ENCODE data around the gene COPRS. TPM values are rescaled to one million over a fixed set of nuclear protein-coding genes. Genes with fewer than 3 reads are reported as not detected.

The COPRS gene
- total RNA-seq, 2 experiments from 2014 or later = 19.5 to 34.1 TPM

DNA sequence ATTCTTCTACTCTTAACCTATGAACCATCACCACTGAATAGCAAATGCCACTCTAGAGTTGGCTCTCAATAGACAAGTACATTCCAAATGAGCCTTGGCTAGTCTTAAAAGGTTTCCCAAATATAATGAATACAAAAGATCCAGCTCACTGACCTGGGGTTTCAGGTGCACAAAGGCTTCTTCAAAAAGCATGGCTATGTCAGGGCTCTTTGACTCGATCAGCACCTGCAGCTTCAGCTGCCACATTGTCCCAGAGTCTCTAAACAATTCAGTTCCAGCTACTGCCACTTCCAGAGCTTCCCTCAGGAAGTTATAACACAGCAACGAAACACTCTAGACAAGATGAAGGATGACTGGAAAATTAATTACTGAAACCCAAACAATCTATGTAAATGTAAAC is 16.0 kb upstream of the COPRS start:
- Mint-ChIP-seq H3K4me1 (peaks cover 18% of the 10 kb centered on the region), H3K36me3 (peaks cover 51% of the 10 kb centered on the region), H3K27ac (no peak overlapping the region), H3K27me3 (no peaks in the 10 kb centered on the region), H3K4me3 (no peak overlapping the region), H3K9me3 (ENCODE audit: low read depth) (no peaks in the 10 kb centered on the region)
- DNase-seq (no peak), ATAC-seq (no peak)
- CTCF ChIA-PET = no interaction called here

DNA sequence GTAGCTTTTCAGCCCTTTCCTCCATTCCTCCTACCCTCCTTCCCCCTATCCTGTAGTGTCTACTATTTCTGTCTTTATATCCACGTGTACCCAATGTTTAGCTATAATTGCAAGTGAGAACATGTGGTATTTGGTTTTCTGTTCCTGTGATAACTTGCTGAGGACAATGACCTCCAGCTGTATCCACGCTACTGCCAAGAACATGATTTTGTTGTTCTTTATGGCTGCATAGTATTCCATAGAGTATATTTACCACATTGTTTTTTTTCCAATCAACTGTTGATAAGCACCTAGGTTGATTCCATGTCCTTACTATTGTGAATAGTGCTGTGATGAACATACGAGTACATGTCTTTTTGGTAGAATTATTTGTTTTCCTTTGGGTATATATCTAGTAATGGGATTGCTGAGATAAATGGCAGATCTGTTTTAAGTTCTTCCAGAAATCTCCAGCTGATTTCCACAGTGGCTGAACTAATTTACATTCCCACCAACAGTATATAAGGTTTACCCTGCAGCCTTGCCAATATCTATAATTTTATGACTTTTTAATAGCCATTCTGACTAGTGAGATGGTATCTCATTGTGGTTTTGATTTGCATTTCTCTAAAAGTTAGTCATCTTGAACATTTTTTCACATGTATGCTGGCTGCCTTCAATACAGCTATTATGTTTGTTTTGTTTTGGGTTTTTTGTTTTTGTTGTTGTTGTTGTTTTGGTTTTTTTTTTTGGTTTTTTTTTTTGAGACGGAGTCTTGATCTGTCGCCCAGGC is 10.9 kb upstream of the COPRS start:
- H3K4me1 Mint-ChIP-seq = no peaks in the 10 kb centered on the region
- no peak overlapping the region for H3K4me3 Mint-ChIP-seq
- H3K36me3 Mint-ChIP-seq = peaks cover 52% of the 10 kb centered on the region
- ATAC-seq (no peak), DNase-seq (no peak)
- H3K9me3 Mint-ChIP-seq (ENCODE audit: low read depth) = no peaks in the 10 kb centered on the region
- H3K27me3 Mint-ChIP-seq = no peaks in the 10 kb centered on the region
- H3K27ac Mint-ChIP-seq = no peak overlapping the region
- CTCF ChIA-PET = no interaction called here

- CTCF ChIA-PET = no interaction called here
- H3K4me3 Mint-ChIP-seq = no peak overlapping the region
- H3K27me3 Mint-ChIP-seq = no peaks in the 10 kb centered on the region
- no peaks in the 10 kb centered on the region for H3K4me1 Mint-ChIP-seq
- H3K36me3 Mint-ChIP-seq = peaks cover 50% of the 10 kb centered on the region
- DNase-seq = no peak
- no peaks in the 10 kb centered on the region for H3K9me3 Mint-ChIP-seq (ENCODE audit: low read depth)
- H3K27ac Mint-ChIP-seq = no peak overlapping the region
- ATAC-seq = no peak
These were observed 10.0 kb upstream of the COPRS start for GRCh38 chr17:31869031-31869430.

- H3K4me3 Mint-ChIP-seq = peak overlapping the region; percentile 69
- H3K36me3 Mint-ChIP-seq = peaks cover 12% of the 10 kb centered on the region
- no peaks in the 10 kb centered on the region for H3K27me3 Mint-ChIP-seq
- ATAC-seq (no peak), DNase-seq (no peak)
- CTCF ChIA-PET = interaction anchor here (1.2 to 1.7 kb wide), 2 partner anchors 42 to 888 kb away, joined by 3 to 5 read pairs; partner anchors contain the start of genes RNF135 and UTP6
- H3K4me1 Mint-ChIP-seq = peaks cover 19% of the 10 kb centered on the region
- no peaks in the 10 kb centered on the region for H3K9me3 Mint-ChIP-seq (ENCODE audit: low read depth)
- H3K27ac Mint-ChIP-seq = no peak overlapping the region
These were observed 504 bp upstream of the COPRS start for GRCh38 chr17:31859487-31860008.

DNA sequence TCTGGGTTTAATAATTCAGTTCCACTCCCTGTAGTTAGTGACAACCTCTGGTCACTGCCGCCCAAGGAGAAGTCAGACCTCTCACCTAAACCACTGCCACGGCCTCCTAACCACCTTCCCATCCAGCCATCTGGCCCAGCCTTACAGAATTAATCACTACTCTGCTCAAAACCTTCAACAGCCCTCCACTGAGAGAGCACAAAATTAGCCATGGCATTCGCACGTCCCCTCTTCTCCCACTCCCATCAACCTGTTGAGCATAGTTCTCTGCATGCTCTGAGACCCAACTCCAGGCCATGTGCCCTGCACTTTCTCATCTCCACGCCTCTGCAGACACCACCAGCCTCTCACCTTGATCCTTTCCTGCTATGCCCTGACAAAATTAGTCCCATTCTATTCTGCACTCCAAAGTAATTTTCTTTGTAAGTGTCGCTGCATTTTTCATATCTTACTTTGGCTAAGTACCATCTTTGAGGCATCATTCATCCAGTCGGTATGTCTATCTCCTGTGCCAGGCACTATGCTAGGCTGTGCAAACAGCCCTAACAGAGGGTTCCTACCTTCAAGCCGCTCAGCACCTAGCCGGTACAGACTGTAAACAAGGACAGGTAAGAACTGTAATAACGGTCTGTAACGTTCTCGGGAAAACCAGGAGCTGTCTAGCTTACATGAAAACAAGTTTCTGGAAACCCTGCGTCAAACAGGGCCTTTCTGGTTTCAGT is 963 bp downstream of the COPRS start:
- peaks cover 5% of the 10 kb centered on the region for H3K36me3 Mint-ChIP-seq
- CTCF ChIA-PET = no interaction called here
- H3K27ac Mint-ChIP-seq = no peak overlapping the region
- DNase-seq (no peak), ATAC-seq (no peak)
- H3K27me3 Mint-ChIP-seq = no peaks in the 10 kb centered on the region
- H3K4me1 Mint-ChIP-seq = peaks cover 19% of the 10 kb centered on the region
- no peaks in the 10 kb centered on the region for H3K9me3 Mint-ChIP-seq (ENCODE audit: low read depth)
- peak overlapping the region; percentile 75 for H3K4me3 Mint-ChIP-seq

- CTCF ChIA-PET = no interaction called here
- H3K27ac Mint-ChIP-seq = no peak overlapping the region
- DNase-seq = no peak
- no peak overlapping the region for H3K4me3 Mint-ChIP-seq
- H3K27me3 Mint-ChIP-seq = no peaks in the 10 kb centered on the region
- H3K4me1 Mint-ChIP-seq = peaks cover 19% of the 10 kb centered on the region
- H3K36me3 Mint-ChIP-seq = peaks cover 2% of the 10 kb centered on the region
- no peaks in the 10 kb centered on the region for H3K9me3 Mint-ChIP-seq (ENCODE audit: low read depth)
- no peak for ATAC-seq
These were observed 2.3 kb downstream of the COPRS start for GRCh38 chr17:31856750-31857149.

DNA sequence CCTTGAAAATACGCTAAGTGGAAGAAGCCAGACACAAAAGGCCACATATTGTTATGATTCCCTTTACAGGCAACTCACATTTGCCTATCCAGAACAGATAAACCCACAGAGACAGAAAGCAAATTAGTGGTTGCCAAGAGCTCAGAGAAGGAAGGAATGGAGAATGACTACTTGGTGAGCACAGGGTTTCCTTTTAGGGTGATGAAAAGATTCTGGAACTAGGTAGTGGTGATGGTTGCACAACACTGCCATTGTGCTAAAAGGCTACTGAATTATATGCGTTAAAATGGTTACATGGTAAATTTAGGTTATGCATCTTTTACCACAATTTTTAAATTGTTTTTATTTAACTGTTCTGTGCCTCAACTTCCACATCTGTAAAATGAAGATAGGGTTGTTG is 4.4 kb downstream of the COPRS start:
- no peak overlapping the region for H3K4me3 Mint-ChIP-seq
- H3K4me1 Mint-ChIP-seq = peaks cover 16% of the 10 kb centered on the region
- H3K27me3 Mint-ChIP-seq = no peaks in the 10 kb centered on the region
- DNase-seq (no peak), ATAC-seq (no peak)
- H3K36me3 Mint-ChIP-seq = no peaks in the 10 kb centered on the region
- CTCF ChIA-PET = interaction anchor here (6.5 kb wide), 1 partner anchor 13 kb away, joined by 28 read pairs; no protein-coding TSS in a partner anchor
- H3K9me3 Mint-ChIP-seq (ENCODE audit: low read depth) = no peaks in the 10 kb centered on the region
- H3K27ac Mint-ChIP-seq = no peak overlapping the region

DNA sequence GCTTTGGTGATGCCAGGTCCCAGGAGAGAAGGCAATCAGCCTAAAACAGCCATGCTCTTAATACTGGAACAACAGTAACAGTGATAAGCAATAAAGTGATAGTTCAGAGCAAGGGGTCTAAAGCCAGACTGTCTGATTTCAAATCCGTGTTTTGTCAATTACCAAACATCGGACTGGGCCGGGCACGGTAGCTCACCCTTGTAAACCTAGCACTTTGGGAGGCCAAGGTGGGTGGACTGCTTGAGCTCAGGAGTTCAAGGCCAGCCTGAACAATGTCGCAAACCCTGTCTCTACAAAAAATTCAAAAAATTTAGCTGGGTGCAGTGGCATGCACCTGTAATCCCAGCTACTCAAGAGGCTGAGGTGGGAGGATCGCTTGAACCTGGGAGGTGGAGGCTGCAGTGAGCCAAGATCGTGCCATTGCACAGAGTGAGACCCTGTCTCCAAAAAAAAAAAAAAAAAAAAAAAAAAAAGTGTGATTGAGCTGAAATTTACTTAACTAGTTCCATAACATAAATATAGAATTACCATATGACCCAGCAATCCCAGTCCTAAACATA is 5.1 kb downstream of the COPRS start:
- Mint-ChIP-seq H3K36me3 (no peaks in the 10 kb centered on the region), H3K4me1 (peaks cover 12% of the 10 kb centered on the region), H3K4me3 (no peak overlapping the region), H3K9me3 (ENCODE audit: low read depth) (no peaks in the 10 kb centered on the region), H3K27me3 (no peaks in the 10 kb centered on the region), H3K27ac (no peak overlapping the region)
- CTCF ChIA-PET = interaction anchor here (6.5 kb wide), 1 partner anchor 12 kb away, joined by 28 read pairs; no protein-coding TSS in a partner anchor
- no peak for DNase-seq
- ATAC-seq = no peak

DNA sequence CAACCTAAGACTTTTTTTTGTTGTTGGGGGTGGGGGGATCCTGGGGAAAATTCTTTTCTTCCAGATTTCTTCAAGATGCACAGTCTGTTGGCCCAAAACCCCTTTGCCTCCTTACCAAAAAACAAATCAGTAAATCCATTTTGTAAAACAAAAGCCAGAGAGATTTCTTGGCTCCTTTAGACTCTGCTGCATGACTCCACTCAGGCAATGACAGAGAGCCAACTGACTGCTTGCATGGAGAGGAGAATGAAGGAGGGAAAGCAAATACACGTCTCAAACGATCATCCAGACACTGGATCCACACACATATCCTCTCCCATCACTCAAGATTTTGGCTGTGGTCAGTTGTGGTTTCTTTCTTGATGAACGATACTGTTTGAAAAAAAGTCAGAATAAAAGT is 13.8 kb downstream of the COPRS start:
- Mint-ChIP-seq H3K36me3 (no peaks in the 10 kb centered on the region), H3K27me3 (peaks cover 3% of the 10 kb centered on the region), H3K4me1 (no peaks in the 10 kb centered on the region), H3K9me3 (ENCODE audit: low read depth) (no peaks in the 10 kb centered on the region), H3K27ac (no peak overlapping the region), H3K4me3 (no peak overlapping the region)
- no peak for ATAC-seq
- CTCF ChIA-PET = interaction anchor here (1.2 to 1.4 kb wide), 3 partner anchors 287 to 456 kb away, joined by 3 to 4 read pairs (median 3); no protein-coding TSS in a partner anchor
- DNase-seq = no peak

DNA sequence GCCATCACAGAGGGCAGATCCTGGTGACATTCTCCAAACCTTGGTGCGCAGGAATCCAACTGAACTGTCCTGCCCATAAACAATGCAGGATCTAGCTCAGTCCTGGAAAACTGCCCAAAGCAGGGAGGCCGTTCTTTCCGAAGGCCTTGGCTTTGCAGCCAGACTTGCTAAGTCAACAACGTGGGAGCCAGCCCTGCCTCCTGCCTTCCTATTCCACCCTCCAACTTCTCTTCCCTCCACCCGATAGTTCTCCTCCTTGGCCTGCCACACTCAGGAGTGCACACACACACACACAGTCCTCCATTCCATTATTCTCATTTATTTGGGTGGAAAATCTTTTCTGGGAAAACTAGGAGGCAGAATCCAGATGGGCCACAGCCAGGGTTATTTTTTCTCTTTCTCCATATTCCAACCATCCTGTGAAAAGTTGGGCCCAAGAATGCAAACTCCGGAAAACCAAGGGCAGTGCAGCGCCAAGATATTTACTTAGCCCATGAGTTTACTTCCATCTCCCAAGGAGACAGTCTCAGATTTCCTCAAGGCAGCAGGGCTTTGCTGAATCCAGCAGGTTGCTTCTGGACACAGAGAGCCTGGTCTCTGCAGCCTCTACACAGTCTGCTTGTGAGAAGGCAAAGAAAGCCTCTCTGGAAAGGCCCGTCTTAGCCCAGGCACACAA is 15.8 kb downstream of the COPRS start:
- Mint-ChIP-seq H3K27me3 (peaks cover 10% of the 10 kb centered on the region), H3K4me3 (no peak overlapping the region), H3K4me1 (no peaks in the 10 kb centered on the region), H3K36me3 (no peaks in the 10 kb centered on the region), H3K9me3 (ENCODE audit: low read depth) (no peaks in the 10 kb centered on the region), H3K27ac (no peak overlapping the region)
- CTCF ChIA-PET = interaction anchor here (0.7 to 4.0 kb wide), 30 partner anchors 10 to 464 kb away, joined by 3 to 46 read pairs (median 4); no protein-coding TSS in a partner anchor
- no peak for ATAC-seq
- no peak for DNase-seq

DNA sequence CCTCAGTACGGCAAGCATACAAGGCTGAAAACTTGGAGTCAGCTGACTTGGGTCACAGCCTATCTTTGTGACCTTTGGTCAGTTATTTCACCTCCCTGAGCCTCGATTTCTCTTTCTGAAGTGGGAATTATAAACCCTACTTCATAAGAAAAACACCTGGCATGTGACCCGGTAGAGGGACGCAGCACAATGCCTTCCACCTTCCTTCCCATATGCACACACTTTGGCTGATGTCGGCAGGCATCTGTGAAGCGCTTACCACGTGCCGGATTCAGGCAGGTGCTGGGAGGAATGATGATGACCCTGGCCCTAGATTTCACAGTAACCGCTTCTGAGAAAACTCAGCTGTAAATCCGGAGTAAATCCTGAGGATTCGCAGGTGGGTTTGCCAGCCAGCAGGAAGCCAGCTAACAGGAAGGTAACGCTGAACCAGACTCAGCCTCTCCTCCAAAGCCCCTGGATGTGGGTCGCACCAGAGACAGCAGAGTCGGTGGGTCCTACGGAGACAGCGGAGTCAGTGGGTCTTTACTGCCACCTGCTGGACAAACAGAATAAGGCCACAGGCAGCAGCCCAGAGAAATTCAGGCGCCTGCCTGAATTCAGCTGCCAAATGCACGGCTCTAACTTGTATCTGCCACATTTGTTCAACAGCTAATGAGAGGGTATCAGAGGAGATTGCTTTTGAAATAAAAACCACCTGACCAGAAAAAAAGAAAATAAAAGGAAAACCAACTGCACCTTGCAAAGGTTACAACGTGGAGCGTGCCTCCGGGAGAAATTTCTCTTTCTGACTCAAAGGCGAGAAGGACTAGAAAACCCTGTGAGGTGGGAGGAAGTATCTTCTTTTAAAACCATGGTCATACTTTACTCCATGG is 16.6 kb downstream of the COPRS start:
- no peaks in the 10 kb centered on the region for H3K36me3 Mint-ChIP-seq
- no peak overlapping the region for H3K4me3 Mint-ChIP-seq
- H3K9me3 Mint-ChIP-seq (ENCODE audit: low read depth) = no peaks in the 10 kb centered on the region
- ATAC-seq = peak; percentile 84
- CTCF ChIA-PET = interaction anchor here (0.7 to 4.0 kb wide), 34 partner anchors 10 to 463 kb away, joined by 3 to 46 read pairs (median 3); no protein-coding TSS in a partner anchor
- H3K27me3 Mint-ChIP-seq = peaks cover 13% of the 10 kb centered on the region
- no peaks in the 10 kb centered on the region for H3K4me1 Mint-ChIP-seq
- no peak overlapping the region for H3K27ac Mint-ChIP-seq
- peak; percentile 70 for DNase-seq

- no peak for DNase-seq
- Mint-ChIP-seq H3K4me3 (no peak overlapping the region), H3K27me3 (peaks cover 17% of the 10 kb centered on the region), H3K9me3 (ENCODE audit: low read depth) (no peaks in the 10 kb centered on the region), H3K4me1 (no peaks in the 10 kb centered on the region), H3K27ac (no peak overlapping the region), H3K36me3 (no peaks in the 10 kb centered on the region)
- CTCF ChIA-PET = interaction anchor here (0.7 to 4.0 kb wide), 22 partner anchors 10 to 453 kb away, joined by 3 to 46 read pairs (median 4); no protein-coding TSS in a partner anchor
- ATAC-seq = no peak
These were observed 17.2 kb downstream of the COPRS start for GRCh38 chr17:31841850-31842194.
